Dermis blood vessel endothelial cell (primary cell): Measurements from ENCODE around the gene KSR1. TPM values are rescaled to one million over a fixed set of nuclear protein-coding genes. Genes with fewer than 3 reads are reported as not detected.

Experiments
- DNase-seq: peaks from one replicate; pipeline ENCODE4 v3.0.0; 2010
- total RNA-seq: library from RNA; depleted of rRNA; stranded (reverse); fragments of >200 nt; gene quantifications from 2 replicates; pipeline ENCODE4 v1.2.3, GENCODE V29; 2014

Gene KSR1
- total RNA-seq, 1 donor from 2014 or later = 33.4 TPM

DNA sequence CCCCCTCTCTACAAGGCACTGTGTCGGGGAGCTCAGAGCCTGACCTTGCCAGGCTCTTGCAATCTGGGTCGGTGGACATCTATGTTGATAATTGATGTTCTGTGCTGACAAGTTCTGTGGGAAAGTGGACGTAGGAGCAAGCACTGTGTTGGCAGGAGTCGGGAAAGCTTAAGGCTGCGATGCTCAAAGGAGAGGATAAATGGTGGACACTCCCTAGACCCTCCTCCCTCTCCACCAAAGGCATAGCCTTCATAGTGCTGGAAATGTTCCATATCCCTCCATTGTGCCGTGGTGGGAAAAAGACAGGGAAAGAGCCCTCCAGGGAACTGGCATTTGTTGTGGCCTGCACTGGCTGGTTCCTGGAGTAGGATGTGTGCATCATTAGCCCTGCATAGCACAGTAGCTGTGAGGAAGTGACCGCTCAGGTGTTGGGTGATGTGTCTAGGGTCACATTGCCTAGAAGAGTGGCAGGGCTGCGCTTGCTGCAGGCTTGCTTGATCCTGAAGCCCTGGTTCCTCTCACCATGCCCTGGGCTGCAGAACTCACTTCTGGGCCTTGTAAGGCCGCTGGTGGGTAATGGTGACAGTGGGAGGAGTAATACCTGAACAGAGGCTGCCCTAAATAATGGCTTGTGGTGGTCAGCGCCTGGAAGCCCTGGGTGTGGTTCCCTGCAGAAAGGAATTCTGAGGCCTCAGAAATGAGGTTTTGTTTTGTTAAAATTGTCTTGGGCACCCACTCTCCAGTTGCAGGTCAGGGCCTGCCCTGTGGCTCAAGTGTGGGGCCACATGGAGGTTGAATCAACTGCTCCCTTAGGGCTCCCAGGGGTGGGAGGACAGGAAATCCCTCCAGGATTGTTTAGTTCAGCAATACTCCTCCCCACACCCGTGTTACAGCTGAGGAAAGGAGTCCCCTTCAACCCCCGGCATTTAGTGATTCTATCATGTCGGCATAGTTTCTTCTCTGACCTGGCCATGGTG, 62.6 kb downstream of the KSR1 start:
- peak; percentile 31 for DNase-seq

DNA sequence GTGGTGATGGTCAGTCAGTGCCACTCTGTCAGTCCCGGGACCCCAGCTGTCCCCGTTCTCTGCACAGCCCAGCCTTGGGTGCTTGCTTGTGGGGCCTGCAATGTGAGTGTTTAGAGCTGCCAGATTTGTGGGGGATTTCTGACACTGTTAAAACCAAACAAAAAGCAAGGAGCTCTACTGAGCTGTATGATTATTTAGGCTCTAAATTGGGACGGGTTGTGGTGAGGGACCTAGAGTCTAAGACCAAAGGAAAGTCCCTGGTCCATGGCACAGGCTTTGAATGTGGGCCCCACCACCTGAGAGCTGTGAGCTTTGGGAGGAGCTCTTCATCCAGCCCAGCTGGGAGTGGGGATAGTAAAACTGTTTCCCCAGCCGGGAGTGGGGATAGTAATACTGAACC, 63.3 kb downstream of the KSR1 start:
- no peak for DNase-seq

DNA sequence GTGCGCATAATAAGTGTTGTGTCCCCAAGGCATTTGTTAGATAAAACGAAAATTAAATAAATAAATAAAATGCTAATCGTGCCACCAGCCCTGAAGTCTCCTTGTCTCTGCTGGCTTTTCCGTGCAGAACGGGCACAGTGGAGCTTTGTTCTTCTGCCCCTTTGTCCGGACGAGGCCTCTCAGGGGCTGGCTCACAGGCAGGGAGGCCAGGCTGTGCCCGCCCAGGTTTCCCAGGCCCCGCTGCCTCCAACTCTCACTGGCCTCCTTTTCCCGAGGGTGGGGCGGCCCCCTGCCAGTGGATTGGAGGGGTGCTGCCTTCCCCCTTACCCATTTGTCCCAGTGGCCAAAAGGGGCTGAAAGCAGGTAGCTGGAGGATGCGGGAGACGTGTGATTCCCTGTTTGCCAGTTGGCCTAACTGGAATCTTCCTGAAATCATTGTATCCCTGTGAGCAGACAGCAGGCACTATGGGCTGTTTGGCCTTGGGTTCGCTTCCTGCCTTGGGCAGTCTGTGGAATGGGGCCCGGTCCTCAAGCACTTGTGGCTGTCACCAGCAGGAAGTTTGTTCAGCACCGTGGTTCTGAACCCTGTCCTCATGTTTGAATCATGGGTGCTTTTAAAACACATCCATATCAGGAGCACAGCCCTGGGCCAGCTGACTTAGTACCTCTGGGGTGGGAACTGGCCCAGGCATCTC, 64.4 kb downstream of the KSR1 start:
- peak; percentile 15 for DNase-seq

DNA sequence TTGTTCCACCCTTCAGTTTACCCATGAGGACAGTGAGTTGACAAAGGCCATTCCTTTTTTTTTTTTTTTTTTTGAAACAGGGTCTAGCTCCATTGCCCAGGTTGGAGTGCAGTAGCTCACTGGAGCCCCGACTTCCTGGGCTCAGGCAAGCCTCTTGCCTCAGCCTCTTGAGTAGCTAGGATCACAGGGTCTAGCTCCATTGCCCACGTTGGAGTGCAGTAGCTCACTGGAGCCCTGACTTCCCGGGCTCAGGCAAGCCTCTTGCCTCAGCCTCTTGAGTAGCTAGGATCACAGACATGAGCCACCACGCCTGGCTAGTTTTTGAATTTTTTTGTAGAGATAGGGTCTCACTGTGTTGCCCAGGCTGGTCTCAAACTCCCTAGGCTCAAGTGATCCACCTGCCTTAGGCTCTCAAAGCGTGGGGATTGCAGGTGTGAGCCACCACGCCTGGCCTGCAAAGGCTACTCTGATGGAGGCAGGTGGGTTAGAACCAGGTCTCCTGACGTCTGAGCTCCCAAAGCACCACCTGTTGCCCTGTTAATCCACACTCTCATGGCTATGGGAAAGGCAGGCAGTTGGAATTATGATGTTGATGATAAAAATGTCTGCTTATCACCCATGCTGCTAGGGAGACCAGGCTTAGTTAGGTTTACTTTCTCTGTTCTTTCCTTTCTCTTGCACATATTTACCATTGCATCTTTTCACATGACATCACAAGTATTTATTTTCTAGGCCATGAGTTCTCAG, 65.2 kb downstream of the KSR1 start:
- DNase-seq = no peak

DNA sequence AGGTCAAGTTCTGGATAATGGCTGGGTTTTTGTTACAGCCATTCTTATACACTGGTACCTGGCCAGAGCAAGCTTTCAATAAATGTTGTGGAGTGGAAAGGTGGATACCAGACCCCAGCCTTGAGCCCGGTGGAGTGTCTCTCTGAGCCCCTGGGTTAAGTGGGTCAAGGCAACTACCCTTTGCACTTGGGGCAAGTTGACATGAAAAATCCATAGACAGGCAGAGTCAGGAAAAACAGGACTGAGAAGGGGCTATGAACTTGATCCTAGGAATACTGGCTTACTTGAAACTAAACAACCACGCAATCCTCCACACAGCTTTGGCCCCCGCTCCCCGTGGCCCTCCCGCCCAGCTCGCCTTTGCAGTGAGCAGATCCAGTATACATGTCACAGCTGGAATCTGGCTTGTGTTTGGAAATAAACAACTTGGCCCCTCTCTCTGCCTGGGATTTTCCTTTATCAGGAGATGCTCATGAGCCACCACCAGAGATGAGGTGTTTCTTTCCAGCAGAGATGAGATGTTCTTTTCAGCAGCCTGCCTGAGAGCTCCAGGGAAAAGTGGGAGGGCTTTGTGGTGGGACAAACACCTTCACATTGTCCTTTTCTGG, 65.9 kb downstream of the KSR1 start:
- DNase-seq = no peak

DNA sequence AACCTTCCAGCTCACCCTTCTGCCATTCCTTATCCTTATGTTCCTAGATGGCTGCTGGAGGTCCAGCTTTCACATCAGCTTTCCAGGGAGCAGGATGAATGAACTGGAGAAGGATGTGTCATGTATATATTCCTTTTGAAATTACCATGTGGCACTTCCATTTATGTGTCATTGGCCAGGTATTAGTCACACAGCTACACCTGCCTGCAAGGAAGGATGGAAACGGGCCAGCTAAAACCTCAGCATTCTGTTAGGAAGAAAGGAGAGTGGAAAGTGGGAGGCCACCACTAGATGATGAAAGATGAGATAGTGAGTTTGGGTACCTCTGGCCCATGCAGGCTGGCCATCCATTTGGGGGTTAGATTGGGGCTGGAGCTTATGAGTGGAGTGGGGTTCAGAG, 67.5 kb downstream of the KSR1 start:
- DNase-seq = no peak

DNA sequence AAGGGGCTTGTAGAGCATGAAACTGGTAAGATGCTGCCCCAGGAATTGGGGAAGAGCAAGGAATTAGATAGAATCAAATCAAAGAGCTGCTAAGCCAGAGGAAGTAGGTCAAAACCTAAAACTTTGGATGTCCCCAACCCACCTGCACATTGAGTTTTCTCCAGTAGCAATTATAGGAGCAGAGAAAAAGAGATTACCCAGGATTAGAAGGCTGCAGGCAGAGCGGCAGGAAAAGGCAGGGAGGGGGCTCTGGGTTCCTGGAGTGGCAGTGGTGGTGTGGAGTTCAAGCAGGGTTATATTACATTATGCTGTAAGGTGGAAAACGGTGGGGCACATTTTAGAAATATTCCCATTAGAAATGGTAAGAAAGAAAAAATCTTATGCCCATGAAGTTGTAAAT, 68.3 kb downstream of the KSR1 start:
- DNase-seq = no peak

DNA sequence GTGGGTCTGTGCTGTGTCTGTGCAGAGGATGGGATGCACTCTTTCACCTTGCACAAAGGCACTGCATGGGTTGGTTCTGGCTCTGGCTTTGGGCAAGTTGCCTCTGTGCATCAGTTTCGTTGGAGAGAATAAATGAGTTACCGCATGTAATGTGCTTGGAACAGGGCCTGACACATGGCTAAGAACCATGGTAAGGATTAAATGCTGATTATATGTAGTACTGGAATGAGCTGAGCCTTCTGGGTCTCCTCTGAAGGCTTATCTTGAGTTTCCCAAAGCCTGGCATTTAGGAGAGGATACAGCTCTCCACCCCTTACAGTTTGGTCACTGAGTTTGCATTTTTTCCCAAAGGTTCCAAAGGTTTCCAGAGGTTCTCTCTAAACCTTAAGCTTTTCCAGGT, 69.1 kb downstream of the KSR1 start:
- no peak for DNase-seq

DNA sequence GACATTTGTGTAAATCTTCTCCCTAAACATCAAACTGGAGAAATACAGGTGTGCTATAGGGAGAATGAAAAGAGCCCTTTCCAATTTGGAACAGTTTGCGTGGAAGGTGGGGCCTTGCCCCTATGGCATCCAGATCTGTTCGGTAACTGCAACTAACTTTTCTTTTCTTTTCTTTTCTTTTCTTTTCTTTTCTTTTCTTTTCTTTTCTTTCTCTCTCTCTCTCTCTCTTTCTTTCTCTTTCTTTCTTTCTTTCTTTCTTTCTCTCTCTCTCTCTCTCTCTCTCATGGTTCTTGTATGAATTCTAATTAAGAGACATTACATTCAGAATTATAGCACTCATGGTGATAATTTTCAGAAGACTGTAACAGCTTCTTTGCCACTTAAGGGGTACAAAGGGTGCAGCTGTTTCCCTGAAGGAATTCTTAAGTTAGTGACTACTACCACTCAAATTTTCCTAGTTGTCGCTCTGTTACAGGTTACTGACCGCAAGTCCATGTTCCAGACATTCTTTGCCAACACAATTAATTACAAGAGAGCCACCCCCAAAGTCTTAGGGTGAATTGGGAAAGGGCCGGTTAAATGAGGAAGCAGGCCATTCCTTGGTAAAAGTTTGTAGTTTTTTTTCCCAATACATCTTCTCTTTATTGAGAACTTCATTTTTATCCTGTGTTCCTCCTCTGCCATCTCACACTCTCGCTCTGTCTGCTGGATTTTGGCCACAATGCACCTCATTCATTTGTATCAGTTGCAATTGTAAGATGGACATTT, 69.8 kb downstream of the KSR1 start:
- DNase-seq = no peak

DNA sequence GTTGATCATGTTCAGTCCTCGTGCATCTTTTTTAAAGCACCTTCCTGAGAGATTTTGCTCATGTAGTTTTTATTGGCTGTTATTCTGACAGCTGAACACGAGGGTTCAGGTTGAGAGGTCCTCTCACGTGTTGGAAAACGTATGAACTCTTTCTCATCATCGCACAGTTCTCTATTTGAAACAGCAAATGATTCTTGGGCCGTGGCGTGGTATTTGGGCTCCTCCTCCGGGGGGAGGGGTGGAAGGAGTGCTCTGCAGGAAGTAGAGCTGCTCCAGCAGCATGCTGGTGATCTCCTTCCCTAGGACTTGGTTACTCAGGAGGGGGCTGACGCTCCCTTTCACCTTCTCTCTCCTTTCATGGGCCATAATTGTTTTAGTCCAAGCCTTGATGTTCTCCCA, 70.4 kb downstream of the KSR1 start:
- no peak for DNase-seq

DNA sequence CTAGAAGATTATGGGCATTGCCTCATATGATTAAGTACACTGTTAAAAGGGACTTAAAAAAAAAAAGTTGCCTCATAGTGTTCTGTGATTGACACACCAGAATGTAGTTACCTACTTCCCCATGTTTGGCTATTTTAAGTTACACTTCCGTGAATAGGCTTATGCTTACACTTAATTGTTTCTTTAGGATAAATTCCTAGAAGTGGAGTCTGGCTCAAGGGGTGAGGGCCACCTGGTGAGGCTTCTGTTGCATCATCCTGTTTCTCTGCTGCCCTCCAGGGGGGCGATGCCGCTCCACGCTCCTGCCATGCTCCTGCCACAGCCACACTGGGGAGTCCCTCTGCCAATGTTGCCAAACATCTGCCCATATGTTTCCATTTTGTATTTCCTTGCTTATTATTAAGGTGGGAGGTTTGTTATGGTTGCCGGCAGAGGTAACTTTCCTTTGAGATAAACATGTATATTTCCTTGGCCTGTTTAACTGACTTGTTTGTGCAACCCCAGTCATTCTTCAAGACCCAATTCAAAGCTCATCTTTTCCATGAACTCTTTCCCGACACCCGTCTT, 73.1 kb downstream of the KSR1 start:
- peak; percentile 69 for DNase-seq

DNA sequence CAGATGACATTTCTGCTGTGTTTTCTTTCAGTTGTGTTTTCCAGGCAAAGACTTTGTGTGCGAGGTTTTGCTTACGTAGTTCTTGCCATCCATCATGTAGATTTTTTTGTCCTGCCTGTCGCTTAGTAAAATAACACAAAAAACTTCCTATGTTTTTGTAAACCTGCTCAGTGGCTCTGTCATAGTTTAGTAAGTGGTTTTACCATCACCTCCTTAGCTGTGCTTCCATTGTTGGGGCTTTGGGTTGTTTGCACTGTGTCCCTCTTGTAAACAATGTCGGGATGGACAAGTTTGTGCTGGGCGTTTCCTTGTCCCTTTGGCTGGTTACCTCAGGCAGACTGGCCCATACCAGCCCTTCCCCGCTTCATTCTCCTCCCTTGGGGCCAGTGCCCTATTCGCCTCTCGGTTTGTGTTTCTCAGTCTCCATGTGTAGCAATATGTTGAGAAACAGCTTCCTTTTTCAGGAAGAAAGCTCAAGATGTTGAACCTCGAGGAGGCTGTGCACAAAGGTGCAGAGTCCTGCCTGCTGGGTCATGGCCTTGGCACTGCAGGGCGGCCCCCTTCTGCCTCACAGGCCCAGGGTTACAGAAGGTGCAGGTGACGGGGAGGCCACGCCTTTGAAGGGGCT, 74.6 kb downstream of the KSR1 start:
- no peak for DNase-seq

DNA sequence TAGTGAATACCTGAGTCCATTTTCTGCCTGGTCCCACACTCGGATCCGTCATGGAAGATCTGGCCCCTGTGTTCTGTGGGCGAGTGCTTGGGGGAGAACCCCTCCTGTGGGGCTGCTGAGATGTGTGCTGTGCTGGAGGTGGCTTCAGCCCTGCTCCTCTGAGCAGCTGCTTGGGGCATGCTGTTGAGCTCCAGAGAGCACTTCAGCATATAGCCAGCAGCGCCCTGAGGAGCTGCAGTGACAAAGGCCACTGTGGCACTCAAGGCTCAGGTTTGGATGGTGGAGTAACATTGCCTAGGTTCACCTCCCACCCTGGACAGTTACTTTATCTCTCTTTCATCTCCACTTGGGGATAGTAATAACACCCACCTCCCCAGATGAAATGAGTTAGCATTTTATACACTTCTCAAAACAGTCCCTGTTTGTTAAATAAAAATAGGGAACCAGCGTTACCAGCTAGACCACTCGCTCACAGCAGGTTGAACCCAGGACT, 75.3 kb downstream of the KSR1 start:
- no peak for DNase-seq

DNA sequence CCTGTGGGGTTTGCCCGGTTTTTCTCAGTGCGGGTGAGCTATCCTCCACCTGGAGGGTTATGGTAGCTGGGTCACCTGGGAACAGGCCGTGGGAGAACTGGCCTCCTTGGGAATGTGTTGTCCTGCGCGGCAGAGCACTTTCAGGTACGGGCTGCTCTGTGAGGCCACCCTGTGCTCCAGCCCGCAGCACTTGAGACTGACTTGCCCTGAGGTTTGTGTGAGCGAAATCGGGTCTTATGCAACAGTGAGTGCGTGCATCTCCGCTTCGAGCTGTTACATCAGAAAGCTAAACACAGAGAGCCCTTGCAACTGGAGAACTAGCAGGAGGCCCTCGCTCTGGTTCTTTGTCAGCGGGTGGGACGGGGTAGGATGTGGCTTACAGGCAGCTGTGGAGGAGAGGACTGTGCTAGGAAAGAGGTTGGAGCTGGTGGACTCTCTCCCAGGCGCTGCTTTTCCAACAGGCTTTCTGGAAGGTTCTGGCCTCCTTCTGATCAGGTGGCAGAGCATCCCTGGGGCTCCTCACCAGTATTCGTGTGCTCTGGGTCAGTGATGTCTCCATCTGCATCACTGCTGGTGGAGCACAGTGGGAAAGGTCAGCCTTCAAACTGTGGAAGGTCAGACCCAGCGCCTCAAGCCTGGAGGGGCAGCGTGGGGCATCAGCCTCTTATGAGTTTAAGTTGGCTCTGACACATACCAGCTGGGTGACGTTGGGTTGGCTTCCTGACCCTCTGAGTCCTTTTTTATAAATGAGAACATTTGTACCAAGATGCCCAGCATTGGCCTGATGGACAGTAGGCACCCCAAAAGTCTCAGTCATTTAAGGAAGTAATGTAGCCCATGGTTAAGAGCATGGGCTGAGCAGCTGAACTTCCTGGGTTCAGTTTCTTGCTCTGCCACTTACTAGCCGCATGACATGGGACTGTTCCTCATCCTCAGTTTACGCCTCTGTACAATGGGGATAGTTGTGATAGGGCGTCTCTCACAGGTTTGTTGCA, 76.3 kb downstream of the KSR1 start:
- no peak for DNase-seq

DNA sequence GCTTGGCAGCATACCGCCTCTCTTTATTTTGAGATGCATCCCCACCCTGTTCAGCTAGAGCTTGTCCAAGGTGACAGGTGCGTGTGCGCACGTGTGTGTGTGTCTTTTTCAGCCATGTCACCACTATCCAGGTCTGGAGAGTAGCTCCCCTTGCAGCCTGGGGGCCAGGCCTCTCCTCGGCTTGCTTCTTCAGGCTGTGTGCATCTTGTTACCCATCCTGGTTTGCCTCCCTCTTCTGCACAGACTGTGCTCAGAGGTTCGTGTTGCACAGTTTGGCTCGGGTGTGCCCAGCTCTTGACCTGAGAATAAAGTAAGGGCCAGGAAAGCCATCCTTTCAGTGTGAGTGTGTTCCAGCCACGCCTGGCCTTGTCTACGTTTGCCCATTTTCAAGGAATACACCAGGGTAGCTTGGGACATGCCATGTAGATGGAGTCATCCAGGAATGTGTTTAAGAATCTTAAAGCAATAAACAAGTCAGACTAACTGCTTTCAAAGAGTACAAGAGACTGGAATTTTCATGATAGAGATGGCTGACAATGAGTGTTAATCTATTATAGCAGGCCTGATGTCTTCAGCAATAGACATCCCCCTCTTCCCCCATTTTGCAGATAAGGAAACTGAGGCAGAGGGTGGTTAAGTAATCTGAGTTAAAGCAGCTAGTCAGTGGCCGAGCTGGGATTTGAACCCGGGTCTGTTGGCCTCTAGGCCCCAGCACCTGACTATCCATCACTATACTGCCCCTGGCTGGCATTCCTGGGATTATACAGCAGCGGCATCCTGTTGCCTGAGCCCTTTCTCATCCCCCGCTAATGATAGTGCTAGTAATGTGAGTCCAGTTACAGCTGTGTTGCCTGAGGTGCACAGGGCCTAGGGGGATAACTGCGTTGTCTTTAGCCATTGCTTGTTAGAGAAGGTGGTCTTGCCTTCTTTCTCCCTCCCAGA, 77.9 kb downstream of the KSR1 start:
- DNase-seq = peak; percentile 59

DNA sequence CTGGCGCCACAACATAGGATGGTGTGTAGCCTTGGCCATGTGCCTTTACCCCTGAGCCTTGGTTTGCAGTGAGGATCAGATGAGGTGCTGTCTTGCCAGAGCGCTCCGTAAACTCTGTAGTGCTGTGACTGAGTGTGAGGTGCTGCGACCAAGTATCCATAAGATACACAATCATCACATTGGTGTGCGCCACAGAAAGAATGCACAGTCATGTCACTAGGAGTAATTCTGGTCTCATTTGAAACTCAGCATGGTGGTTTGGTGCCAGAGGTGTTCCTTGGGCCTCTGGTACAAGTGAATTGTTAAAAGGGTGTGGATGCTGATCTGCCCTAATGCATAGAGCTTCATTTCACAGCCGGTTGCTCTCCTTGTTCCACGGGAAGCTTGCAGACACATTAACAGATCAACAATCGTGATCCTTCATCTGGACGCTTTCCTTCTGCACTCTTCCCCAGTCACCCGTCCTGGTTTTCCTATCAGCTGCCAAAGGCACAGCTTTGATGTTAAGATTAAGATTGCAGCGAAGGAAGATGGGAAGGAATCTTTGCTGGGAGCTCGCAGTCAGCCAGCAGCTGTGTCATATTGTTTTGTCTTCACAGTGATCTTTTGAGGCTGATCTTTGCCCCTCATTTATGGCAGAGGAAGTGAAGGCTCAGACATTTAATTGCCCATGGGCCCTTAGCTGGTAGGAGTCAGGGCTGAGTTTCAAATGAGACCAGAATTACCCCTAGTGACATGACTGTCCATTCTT, 79.1 kb downstream of the KSR1 start:
- DNase-seq = peak; percentile 23

DNA sequence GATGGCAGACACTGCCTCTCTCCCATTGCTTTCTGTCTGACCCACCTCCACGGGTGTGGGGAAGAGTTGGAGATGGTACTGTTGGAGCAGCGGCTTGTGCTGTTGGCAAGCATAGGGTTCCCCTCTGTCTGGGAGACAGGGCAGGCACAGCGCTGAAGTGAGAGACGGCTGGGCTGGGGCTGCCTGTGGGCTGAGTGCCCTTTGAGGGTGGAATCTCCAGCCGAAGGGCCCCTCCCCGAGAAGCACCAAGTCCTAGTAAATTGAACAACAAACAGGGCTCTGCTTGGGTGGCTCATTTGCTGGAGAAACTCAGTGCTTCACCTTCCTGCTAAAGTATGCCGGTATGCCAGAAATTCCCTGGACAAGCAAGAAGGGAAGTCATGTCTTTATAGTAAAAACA, 79.7 kb downstream of the KSR1 start:
- peak; percentile 56 for DNase-seq

DNA sequence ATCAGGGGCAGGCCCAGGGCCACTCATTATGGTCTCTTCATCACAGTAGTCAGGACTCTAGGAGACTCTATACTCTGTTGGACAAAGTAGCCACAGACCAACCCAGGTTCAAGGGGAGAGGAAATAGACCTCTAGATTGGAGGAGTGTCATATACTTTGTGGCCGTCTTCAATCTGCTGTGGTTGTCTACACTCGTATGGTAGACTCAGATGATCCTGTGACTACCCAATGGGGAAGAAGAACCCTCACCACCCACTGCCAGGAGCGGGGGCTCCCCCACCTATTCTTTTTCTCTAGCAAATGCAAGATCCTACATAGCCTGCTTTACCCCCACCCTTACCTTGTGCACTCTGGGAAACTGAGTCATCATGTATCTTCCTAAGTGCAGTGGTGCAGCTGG, 80.5 kb downstream of the KSR1 start:
- DNase-seq = no peak
